Gastrocnemius medialis (tissue), 4 donors: ENCODE results near the gene MRC2.

Experiments
- CTCF ChIP-seq, 5 experiments: fragments of 450-650 bp in 3 of 5; fragments of 200-600 bp in 2 of 5; sonication (generic) in 2 of 5; IDR thresholded peaks in 4 of 5; conservative IDR thresholded peaks in 1 of 5; 1 replicate in 4 of 5; 2 replicates in 1 of 5; pipeline ENCODE4 v1.5.1; 2016 to 2019; ENCODE audit warnings: antibody characterized with exemption in 5 of 5, mild to moderate bottlenecking in 3 of 5, moderate library complexity in 3 of 5
- POLR2A ChIP-seq, 2 donors: fragments of 450-650 bp; IDR thresholded peaks; one replicate each; pipeline ENCODE4 v1.6.1; 2017; ENCODE audit warnings: antibody characterized with exemption in 2 of 2, mild to moderate bottlenecking in 2 of 2, moderate library complexity in 2 of 2

- TF ChIP-seq CTCF (IDR thresholded peaks at IDR 0.05 in 4 of 5, conservative IDR thresholded peaks at IDR 0.05 in 1 of 5), result no peak
- no peak for TF ChIP-seq POLR2A (IDR thresholded peaks at IDR 0.05)
Measured at GRCh38 chr17:62617894-62618472, 9.5 kb upstream of the MRC2 start.
